ENCODE data around the gene ORM2.

DNA sequence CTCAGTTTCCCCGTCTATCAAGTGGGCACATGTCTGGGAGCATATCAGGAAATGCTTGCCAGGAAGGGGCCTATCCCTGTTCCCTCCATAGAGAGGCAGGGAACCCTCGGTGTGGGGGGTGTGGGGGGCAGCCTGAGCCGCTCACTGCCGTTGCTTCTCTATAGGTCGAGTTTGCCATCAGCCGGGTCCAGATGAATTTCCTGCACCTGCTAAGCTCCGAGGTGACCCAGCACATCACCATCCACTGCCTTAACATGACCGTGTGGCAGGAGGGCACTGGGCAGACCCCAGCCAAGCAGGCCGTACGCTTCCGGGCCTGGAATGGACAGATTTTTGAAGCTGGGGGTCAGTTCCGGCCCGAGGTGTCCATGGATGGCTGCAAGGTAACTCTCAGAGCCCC is 20.6 kb upstream of the ORM2 start:
- TF ChIP-seq YY1 (IDR thresholded peaks at IDR 0.05; ENCODE audit: insufficient read depth, insufficient read length) (no peak), ZNF274 (IDR thresholded peaks at IDR 0.05; ENCODE audit: low read depth, low read length) (no peak)
